NCI-H1436 treated with DMSO at 0.1 percent for 48 hours (cell line): ENCODE results near the gene GALNT13.
"Not testable (repeated sequence)": the region's sequence is repeated elsewhere in the genome, so short reads cannot be mapped to it uniquely, and the experiment has no call there.

Experiments
- DNase-seq: peaks from one replicate; lab custom pipeline; 2025; lab: John Stamatoyannopoulos, UW

Gene GALNT13

DNA sequence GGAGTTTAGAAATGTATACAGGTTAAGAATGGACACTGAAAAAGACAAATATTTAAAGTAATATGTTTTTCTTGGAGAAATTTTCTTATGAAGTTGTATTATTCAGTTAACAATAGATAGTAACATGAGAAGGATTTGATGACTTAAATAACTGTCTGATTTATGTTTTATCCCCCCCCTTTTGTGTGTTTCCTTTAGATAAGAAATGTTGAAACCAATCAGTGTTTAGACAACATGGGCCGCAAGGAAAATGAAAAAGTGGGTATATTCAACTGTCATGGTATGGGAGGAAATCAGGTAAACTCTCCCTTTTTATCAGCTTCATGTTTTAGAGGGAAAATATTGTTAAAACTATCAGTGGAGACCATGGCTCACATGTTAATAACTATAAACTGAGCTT is 537.1 kb downstream of the GALNT13 start:
- no peak for DNase-seq

DNA sequence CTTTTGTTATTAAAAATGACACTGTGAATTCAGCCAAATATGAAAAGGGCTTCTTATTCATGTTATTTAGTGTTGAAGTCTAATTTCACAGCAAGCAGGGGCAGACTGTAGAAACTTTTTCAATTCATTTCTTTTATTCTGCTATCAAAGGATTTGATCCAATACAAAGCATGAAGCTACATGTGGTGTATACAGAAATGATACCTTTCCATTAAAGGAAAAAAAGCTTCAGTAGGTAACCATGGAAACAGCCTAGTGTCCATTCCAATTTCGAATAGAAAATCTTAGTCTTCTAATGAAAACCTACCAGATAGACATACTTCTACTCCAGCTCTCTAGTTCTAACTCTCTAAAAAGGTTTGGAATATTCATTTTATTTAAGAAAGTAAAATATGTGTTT is 550.5 kb downstream of the GALNT13 start:
- no peak for DNase-seq

GRCh38 chr2:154425994-154426393 is 554.3 kb downstream of the GALNT13 start:
- DNase-seq = no peak

DNA sequence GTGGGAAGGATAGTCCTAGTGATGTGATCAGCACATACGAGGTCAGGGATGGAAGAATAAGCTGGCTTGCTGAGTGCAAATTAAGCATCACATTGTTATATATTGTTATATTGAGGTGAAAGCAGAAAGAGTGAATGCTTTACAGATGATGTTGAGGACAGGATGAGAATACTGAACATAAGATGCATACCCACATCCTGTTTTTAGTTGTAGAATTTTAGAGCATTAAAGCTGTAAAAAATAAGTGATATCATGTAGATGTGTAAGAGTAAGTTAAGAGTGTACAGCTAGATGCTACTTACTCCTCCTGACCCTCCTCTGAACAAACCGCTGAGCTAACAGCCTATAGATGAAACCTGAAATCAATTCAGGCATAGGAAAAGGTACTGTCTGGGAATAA is 555.7 kb downstream of the GALNT13 start:
- no peak for DNase-seq

DNA sequence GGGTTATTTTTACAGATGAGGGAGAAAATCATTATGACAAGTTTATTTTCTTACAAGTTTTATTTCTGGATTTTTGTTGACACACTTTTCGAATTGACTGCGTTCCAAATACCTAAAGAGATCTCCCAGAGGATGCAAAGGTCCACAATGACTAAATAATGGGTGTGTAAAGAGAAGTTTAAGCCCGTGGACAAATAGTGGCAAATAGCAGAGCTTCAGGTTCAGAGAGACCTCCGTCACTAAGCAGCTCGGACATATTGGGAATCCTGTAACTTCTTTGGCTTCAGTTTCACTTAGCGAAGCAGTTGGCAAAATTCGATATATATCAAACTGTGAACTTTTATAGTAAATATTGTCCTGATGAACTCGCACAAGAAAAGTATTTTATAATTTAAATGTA is 556.3 kb downstream of the GALNT13 start:
- no peak for DNase-seq

- no peak for DNase-seq
Observed at GRCh38 chr2:154433010-154433409, 561.3 kb downstream of the GALNT13 start.

- DNase-seq = no peak
Observed at GRCh38 chr2:154437104-154437503, 565.4 kb downstream of the GALNT13 start.

DNA sequence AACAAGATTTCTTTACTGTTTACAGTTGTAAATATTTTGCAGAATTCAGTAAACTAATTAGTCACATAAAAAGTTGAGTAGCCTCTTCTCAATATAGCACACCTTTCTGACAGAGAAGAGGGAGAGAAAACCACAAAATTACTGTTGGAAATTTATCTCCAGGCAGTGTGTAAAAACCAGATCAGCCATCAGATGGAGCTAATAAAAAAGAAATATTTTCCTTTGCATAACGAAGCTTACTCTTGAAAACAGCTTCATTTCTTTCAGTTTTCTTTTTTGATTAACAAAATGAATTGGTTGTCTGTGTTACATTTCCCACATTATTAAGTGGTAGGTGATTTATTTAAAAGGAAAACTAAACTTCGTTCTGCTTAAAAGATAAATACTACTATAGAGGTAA is 567.4 kb downstream of the GALNT13 start:
- no peak for DNase-seq

- DNase-seq = no peak
Observed at GRCh38 chr2:154443919-154444318, 572.2 kb downstream of the GALNT13 start.

- DNase-seq = no peak
Observed at GRCh38 chr2:154446324-154446723, 574.6 kb downstream of the GALNT13 start.

- no peak for DNase-seq
Observed at GRCh38 chr2:154447727-154448418, 576.2 kb downstream of the GALNT13 start.

DNA sequence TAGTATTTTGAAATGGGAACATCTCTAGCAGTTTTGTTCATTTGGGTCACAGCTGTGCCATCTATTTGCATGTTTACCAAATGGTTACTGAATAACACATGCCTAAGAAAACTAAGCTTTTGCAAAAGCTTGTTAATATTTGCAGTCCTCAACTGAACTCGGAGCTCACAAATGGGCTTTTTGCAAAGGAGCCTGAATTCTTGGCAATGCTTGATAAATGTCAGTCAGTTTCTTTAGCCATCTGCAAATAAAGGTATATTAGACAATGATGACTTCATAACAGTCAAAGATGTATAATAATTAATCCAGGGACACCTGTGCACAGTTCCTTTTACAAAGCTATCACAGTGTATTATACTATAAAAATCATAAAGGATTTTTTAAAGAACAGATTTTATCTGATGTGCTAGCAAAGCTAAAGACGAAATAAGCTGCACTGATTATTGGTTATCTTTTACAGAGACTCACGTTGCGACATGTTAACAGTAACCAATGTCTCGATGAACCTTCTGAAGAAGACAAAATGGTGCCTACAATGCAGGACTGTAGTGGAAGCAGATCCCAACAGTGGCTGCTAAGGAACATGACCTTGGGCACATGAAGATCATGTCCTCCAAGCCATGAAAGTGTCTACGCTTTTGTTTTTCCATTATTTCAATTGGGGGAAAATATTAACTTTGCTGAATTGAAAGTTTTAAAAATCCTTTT is 578.4 kb downstream of the GALNT13 start:
- no peak for DNase-seq

DNA sequence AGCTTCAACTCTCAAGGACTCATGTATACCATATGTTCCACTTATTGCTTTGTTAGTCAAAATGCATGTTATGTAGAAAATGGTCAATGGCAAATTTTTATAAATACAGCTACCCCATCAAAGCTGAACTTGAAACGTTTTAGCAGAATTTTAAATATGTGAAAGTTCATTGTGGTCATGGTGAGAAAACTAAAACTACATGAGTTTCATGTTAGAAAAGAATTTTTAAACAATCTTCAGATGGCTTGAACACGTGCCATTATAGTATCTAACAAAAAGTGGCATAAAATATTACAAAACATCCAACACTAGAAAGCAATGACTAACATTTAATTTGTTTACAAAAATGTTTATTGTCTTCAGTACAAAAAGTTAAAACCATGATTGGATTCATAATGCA is 580.7 kb downstream of the GALNT13 start:
- no peak for DNase-seq

GRCh38 chr2:154452906-154453493 is 581.3 kb downstream of the GALNT13 start:
- no peak for DNase-seq

DNA sequence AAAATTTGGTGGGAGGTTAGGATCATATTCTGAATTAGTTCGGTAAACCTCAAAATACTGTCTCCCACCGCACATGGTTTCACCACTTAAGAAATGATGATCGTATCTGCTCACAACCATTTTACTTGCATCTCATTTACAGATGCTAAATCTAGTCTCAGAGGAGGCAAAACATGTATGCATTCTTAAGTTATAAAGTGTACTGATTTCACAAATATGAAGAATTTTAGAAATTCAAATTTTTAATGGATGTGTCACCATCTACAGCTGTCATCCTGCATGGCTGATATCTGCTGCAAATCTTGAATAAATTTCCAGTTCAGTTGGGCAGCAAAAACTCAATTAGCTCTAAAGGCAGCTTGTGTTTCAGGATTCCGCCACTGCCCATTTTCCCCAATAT is 583.4 kb downstream of the GALNT13 start:
- DNase-seq = no peak

GRCh38 chr2:154455866-154456265 is 584.1 kb downstream of the GALNT13 start:
- DNase-seq = no peak

DNA sequence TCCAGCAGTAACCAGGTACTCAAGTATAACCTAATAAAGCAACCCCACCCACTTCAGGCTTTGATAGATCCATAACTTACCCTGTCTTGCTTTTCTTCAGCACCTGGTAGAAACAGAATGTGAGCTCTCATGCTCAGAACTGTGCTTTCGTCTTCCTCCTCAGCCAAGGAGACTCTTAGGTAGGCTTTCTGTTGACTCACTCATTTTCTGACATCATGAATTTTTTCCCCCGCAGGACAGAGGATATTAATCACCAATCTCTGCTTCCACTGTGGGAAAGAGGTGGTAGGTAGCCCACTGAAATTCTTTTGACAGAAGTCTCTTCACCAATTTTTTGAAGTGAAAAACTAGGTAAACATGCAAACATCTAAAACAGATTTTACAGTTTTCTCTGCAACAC is 585.6 kb downstream of the GALNT13 start:
- DNase-seq = no peak

DNA sequence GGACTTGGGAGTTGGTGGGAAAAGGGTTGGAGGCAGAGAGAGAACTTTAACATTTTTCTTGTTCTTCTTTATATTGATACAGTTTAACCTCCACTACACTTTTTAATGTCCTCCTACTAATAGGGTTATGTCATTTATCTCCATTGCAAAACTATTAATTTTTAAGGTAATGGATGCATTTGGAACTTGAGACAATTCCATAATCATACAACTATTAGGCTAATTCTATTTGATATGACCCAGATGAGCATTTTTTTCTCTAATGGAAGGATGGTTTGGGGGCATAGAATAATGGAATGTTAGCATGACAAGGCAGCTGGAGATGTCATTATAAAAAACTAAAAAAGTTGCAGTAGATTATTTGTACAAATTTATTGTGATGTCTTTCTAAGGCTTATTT is 587.6 kb downstream of the GALNT13 start:
- no peak for DNase-seq

- no peak for DNase-seq
Observed at GRCh38 chr2:154462634-154463033, 590.9 kb downstream of the GALNT13 start.

GRCh38 chr2:154466226-154466625 is 594.5 kb downstream of the GALNT13 start:
- no peak for DNase-seq

- no peak for DNase-seq
Observed at GRCh38 chr2:154470376-154470775, 598.7 kb downstream of the GALNT13 start.

DNA sequence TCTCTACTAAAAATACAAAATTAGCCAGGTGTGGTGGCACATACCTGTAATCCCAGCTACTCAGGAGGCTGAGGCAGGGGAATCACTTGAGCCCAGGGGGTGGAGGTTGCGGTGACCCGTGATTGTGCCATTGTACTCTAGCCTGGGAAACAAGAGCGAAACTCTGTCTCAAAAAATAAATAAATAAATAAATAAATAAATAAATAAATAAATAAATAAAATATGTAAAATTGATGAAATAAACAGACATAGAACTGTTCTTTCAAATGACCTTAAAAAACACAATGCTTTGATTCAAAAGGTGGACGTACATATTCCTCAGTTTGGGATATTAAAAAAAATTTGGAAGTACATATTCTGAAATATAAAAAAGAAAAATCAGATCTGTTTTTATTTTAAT is 599.8 kb downstream of the GALNT13 start:
- DNase-seq = not testable (repeated sequence)

DNA sequence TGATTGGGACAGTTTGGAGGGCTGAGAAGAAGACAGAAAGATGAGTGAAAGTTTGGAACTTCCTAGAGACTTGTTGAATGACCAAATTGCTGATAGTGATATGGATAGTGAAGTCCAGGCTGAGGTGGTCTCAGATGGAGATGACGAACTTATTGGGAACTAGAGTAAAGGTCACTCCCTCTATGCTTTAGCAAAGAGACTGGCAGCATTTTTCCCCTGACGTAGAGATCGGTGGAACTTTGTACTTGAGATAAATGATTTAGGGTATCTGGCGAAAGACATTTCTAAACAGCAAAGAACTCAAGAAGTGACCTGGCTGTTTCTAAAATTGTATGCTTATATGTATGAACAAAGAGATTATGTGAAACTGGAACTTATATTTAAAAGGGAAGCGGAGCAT is 605.6 kb downstream of the GALNT13 start:
- no peak for DNase-seq
